Sciatic nerve (tissue), 2 donors: ENCODE data around the gene ULBP2. TPM values are rescaled to one million over a fixed set of nuclear protein-coding genes. Genes with fewer than 3 reads are reported as not detected.
"Not testable (repeated sequence)": the region's sequence is repeated elsewhere in the genome, so short reads cannot be mapped to it uniquely, and the experiment has no call there.

ENCODE experiments used
- ATAC-seq: fragments of 200-7000 bp; cut with Tn5 transposase; one replicate; pipeline ENCODE4 v1.9.1; 2020; ENCODE audit warnings: mild to moderate bottlenecking, moderate library complexity
- DNase-seq: peaks from one replicate; pipeline ENCODE4 v3.0.0-alpha.2; 2020; ENCODE audit warnings: low spot score
- intact Hi-C: fragments of 100-400 bp; cut with DNase I; formaldehyde crosslinking; loops from one replicate; pipeline ENCODE4 v1.14.2; 2022
- total RNA-seq: library from RNA; stranded (reverse); fragmentation: NEBNext Ultra II Directional; extraction: Animal tissue kit (Norgen Biotek cat#: 25700); gene quantifications from one replicate; pipeline ENCODE4 v1.2.1, GENCODE V29; 2021
- donor health status: DM: no; HTN: no; CAD: no.
- donor health status: DM: no; HTN: no; CAD: no.

The ULBP2 gene
- total RNA-seq, 1 donor from 2014 or later: 0.27 TPM

- intact Hi-C loops: no loop called here
- ATAC-seq (no peak), DNase-seq (no peak)
Observed at GRCh38 chr6:149961728-149962425, 20.1 kb downstream of the ULBP2 start.

DNA sequence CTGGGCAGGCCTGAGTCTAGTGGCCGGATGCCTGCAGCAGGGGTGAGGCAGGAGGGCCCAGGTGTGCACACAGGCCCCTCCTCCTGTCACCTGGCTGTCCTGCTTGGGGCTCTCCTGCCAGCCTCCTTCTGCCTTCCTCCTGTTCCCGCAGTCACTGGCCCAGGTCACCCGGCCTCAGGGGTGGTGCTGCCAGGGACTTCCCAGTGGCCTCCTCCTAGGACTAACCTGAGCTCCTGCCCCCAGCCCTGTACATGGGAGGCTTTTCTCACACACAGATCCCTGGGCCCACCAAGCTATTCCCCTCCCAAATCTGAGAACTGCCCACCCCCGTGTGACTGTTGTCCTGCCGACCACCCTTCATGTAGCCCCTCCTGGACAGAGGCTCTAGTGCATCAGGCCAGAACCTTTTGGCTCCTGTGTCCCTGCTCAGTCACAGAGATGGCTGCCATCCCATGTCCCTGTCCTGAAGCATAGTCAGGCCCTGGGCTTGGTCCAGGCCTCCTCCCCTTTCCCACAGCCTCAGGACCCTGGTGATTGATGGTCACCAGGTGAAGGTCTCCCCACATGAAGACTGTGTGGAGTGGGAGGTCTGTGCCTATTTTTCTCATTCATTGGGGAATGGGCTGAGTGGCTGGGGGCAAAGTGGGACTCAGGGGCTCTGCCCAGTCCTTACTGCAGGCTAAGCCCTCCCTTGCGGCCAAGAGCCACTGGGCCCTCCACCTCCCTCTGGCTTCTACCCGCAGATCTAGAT, 20.8 kb downstream of the ULBP2 start:
- DNase-seq (no peak), ATAC-seq (no peak)
- intact Hi-C loops: no loop called here

GRCh38 chr6:149963212-149963461, 21.3 kb downstream of the ULBP2 start:
- no peak for DNase-seq
- intact Hi-C loops: no loop called here
- ATAC-seq: no peak

DNA sequence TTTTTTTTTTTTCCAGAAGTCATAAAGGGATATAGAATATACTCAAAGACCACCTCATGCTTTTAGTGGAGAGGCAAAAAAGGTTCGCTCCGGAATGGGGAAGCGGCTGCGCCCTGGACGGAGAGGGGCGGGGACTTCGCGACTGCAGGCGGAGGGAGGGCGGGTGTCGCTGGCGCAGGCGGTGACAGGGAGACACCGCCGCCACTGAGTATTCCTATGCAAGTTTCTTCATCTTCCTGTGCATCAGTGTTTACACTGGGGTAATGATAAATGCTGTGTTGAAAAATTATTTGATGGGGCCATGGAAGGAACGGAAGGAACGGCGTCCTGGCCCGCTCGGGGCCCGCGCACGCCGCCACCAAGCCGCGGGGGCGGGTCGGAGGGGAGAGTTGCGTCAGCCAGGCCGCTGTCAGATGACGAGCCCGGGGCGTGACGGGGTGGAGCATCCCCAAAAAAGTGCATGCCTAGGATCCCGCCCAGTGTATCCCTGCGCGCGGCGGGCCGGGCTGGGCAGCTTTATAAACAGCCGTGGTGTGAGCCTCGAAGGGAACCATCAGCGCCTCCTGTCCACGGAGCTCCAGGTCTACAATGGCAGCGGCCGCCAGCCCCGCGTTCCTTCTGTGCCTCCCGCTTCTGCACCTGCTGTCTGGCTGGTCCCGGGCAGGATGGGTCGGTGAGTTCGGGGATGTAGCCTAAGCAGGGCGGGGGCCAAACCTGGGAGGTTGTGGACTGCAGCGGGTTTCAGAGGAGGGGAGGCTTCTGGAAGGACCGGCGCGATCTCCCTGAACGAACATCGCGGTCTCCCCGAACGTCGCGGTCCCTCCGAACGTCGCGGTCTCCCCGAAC, 21.9 kb downstream of the ULBP2 start, which contains the start of gene ULBP1:
TSS of gene ULBP1 (plus strand) at position 482 of the 846 bp plus-strand sequence. CDS start at position 589, 107 bp downstream.
- intact Hi-C loops: no loop called here
- ATAC-seq (peak; percentile 94), DNase-seq (peak; percentile 88)

- intact Hi-C loops: no loop called here
- ATAC-seq (peak; percentile 25), DNase-seq (no peak)
Observed at GRCh38 chr6:149964308-149965193, 22.7 kb downstream of the ULBP2 start.

DNA sequence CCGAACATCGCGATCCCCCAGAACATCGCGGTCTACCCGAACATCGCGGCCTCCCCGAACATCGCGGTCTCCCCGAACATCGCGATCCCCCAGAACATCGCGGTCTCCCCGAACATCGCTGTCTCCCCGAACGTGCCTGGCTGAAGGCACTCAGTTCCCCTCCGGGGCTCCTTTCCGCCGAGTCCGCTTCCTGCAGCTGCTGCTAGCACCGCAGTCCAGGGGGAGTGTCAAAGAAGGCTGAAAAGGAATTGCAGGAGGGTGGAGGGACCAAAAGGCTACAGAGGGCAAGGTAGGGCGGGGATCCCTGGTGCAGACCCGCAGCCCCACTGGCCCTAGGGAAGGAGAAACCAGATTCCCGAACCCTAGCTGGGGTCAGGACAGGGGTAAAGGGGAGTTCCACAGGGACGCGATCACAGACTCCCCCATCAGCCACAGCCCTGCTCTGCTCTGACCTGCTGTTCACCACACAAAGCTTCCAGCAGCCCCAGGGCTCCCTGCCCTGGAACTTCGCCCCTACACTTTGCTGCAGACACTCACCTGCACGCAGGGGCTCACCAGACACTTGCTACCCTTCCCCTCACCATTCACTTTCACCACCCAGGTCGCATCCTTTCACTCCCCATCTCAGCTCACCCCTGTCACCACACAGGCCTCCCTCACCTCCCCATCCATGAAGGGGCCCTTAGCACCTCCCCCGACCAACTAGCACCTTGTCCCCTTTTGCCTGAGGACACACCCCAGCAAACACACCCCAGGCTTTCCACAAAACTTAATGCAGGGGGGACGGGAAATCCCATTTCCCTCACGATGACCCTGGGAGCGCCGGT, 23.6 kb downstream of the ULBP2 start:
- ATAC-seq: no peak
- intact Hi-C loops: no loop called here
- DNase-seq: no peak

DNA sequence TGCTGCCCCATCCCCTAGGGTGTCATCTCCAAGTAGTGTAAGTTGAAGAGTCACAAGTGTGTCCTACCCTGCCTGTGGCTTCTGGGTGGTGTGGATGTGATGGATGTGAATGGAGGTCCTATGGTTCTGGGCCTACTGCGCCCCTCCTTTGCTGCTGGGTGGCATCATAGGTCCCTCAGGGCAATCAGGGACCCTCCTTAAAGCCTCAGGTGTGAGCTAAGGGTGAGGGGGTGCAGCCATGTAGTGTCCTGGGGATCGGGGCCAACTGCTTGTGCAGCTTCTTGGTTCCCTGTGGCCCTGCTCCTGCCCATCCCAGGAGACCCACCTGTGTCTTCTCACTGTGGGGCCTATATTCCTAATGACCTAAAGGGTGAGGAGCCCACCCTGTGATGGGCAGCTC, 24.5 kb downstream of the ULBP2 start:
- DNase-seq, intact Hi-C loops, ATAC-seq: not testable (repeated sequence)

- ATAC-seq: no peak
Observed at GRCh38 chr6:149967591-149967990, 25.8 kb downstream of the ULBP2 start.

DNA sequence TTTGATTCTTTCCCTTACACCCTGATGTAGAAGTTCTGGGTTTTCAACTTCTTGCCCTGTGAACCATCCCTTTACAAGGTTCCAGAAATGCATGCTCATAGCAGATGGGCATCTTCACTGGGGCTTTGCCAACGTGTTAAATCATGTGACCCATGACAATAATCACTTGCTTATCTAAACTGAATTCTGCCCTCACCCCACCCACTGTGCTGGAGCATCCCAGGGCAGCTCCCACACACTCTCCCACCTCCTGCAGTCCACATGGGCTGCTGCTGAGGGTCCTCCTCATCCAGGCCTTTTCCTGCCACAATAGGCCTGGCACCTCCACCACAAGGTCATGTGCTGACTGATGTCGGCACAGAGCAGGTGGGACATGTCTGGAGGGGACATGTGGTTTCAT, 26.2 kb downstream of the ULBP2 start:
- ATAC-seq, DNase-seq, intact Hi-C loops: not testable (repeated sequence)

More at GRCh38 chr6:149967591-149967990, 25.8 kb downstream of the ULBP2 start:
- DNase-seq: no peak
- intact Hi-C loops: no loop called here

- intact Hi-C loops, ATAC-seq, DNase-seq: not testable (repeated sequence)
Observed at GRCh38 chr6:149968909-149969308, 27.1 kb downstream of the ULBP2 start.

- intact Hi-C loops: no loop called here
- ATAC-seq: no peak
- no peak for DNase-seq
Observed at GRCh38 chr6:149969635-149970034, 27.8 kb downstream of the ULBP2 start.

DNA sequence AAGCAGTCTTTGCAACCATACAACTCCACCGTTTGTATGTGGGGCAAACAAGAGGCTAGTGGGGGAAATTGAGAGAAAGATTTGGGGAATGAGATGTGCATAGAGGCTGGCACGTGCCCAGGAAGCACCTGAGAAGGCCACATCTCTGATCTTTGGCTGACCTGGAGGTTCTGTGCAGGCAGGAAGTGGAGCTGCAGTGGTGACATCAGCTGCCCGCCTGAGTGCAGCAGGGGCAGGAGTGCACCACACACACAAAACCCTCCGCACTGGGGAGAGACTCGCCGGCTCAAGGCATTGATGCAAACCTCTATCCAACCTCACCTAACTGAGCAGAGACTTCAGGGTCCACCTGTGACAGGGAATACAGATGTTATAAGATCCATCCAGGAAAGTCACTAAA, 32.6 kb downstream of the ULBP2 start:
- ATAC-seq, DNase-seq, intact Hi-C loops: not testable (repeated sequence)

GRCh38 chr6:149974825-149975224, 33.0 kb downstream of the ULBP2 start:
- ATAC-seq: no peak
- DNase-seq: no peak

DNA sequence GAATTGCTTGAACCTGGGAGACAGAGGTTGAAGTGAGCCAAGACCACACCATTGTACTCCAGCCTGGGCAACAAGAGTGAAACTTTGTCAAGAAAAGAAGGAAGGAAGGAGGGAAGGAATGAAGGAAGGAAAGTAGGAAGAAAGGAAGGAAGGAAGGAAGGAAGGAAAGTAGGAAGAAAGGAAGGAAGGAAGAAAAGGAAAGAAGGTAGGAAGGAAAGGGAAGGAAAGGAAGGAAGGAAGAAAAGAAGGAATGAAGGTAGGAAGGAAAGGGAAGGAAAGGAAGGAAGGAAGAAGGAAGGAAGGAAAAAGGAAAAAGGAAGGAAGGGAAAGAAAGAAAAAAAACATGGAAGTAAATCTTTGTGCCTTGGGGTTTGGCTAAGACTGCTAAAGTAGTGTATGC, 33.6 kb downstream of the ULBP2 start:
- no peak for ATAC-seq
- intact Hi-C loops: no loop called here
- DNase-seq: no peak

More at GRCh38 chr6:149974825-149975224, 33.0 kb downstream of the ULBP2 start:
- intact Hi-C loops: no loop called here

GRCh38 chr6:149977221-149977620, 35.4 kb downstream of the ULBP2 start:
- intact Hi-C loops: no loop called here
- no peak for ATAC-seq

DNA sequence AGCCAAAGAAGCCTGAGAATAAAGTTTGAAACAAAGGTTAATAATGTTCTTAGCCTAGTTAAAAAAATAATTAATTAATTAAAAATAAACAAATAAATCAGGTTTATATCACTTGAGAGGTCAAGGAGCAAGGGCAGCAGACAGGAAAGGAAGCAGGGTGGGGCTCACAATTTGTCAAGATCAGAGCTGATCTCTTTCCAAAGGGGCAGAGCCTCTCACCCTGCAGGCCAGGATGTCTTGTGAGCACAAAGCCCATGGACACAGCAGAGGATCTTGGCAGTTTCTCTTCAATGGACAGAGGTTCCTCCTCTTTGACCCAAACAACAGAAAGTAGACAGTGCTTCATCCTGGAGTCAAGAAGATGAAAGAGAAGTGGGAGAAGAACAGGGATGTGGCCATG, 36.8 kb downstream of the ULBP2 start:
- ATAC-seq: no peak
- intact Hi-C loops: no loop called here
- no peak for DNase-seq

More at GRCh38 chr6:149977221-149977620, 35.4 kb downstream of the ULBP2 start:
- no peak for DNase-seq

GRCh38 chr6:149979293-149979692, 37.5 kb downstream of the ULBP2 start:
- intact Hi-C loops: no loop called here
- ATAC-seq: no peak
- DNase-seq: no peak

DNA sequence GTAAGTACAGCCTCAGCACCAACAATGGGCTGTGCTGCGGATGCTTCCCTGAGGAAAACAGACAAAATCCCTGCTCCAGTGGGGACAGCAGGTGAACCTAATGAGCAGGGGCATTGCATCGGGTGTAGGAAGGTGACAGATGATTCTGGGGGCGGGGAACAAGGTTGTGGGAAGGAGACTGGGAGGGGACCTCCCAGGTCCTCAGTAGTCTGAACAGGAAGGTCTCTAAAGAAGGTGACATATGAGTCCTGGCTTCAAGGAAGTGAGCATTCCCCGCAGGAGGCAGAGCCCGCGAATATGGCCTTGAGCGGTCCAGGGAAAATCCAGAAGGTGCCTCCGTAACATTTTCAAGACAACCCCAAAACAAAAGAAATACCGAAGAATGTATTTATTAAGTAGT, 41.3 kb downstream of the ULBP2 start:
- no peak for DNase-seq
- intact Hi-C loops: no loop called here
- ATAC-seq: no peak
